Smooth muscle cell (in vitro differentiated cells): ENCODE results near the gene SPOCK2. TPM values are rescaled to one million over a fixed set of nuclear protein-coding genes. Genes with fewer than 3 reads are reported as not detected.

Experiments used
- DNase-seq: peaks from one replicate; lab custom pipeline; 2025; ENCODE audit not compliant: unreplicated experiment; lab: John Stamatoyannopoulos, UW
- H2AFZ ChIP-seq: fragments of 200-600 bp; sonication (generic); 2 replicates; pipeline ENCODE4 v1.6.0; 2016; ENCODE audit warnings: antibody characterized with exemption, low read depth, mild to moderate bottlenecking
- H3F3A ChIP-seq: fragments of 200-600 bp; sonication (generic); 2 replicates; pipeline ENCODE4 v1.6.0; 2017; ENCODE audit warnings: antibody characterized with exemption, low read depth
- H3K27ac ChIP-seq: fragments of 200-600 bp; sonication (generic); 2 replicates; pipeline ENCODE4 v1.5.1; 2016; ENCODE audit warnings: low read depth, mild to moderate bottlenecking
- H3K27me3 ChIP-seq: fragments of 200-600 bp; sonication (generic); 2 replicates; pipeline ENCODE4 v1.6.1; 2016; ENCODE audit warnings: low read depth, mild to moderate bottlenecking
- H3K36me3 ChIP-seq: fragments of 200-600 bp; sonication (generic); 2 replicates; pipeline ENCODE4 v1.5.1; 2016; ENCODE audit warnings: low read depth
- H3K4me1 ChIP-seq: fragments of 200-600 bp; sonication (generic); 2 replicates; pipeline ENCODE4 v1.5.1; 2016; ENCODE audit warnings: low read depth
- H3K4me2 ChIP-seq: fragments of 200-600 bp; sonication (generic); 2 replicates; pipeline ENCODE4 v1.6.0; 2016; ENCODE audit warnings: mild to moderate bottlenecking
- H3K4me3 ChIP-seq: fragments of 200-600 bp; sonication (generic); 2 replicates; pipeline ENCODE4 v1.5.1; 2016; ENCODE audit warnings: mild to moderate bottlenecking
- H3K79me2 ChIP-seq: fragments of 200-600 bp; sonication (generic); 2 replicates; pipeline ENCODE4 v1.6.0; 2016; ENCODE audit warnings: low read depth, mild to moderate bottlenecking
- H3K9ac ChIP-seq: fragments of 200-600 bp; sonication (generic); 2 replicates; pipeline ENCODE4 v1.6.0; 2016; ENCODE audit warnings: low read depth
- H3K9me3 ChIP-seq: fragments of 200-600 bp; sonication (generic); replicated peaks from 2 replicates; pipeline ENCODE4 v1.5.1; 2016; ENCODE audit warnings: low read depth
- H4K20me1 ChIP-seq: fragments of 200-600 bp; sonication (generic); 2 replicates; pipeline ENCODE4 v1.6.0; 2016; ENCODE audit warnings: low read depth
- CTCF ChIP-seq: fragments of 200-600 bp; sonication (generic); IDR thresholded peaks from 2 replicates; pipeline ENCODE4 v1.5.1; 2017; ENCODE audit warnings: borderline replicate concordance, mild to moderate bottlenecking, antibody characterized with exemption; ENCODE audit not compliant: insufficient read depth, poor library complexity, severe bottlenecking
- WGBS: methylation state at CpG from one replicate; pipeline ENCODE4 v1.1.7; 2016; ENCODE audit warnings: low lambda C conversion rate; 5-methylcytosine and 5-hydroxymethylcytosine counted together
- polyA plus RNA-seq: library from polyadenylated mRNA; unstranded; fragments of >200 nt; fragmentation: Nextera tagmentation; extraction: Ambion mirVana; gene quantifications from 2 replicates; pipeline ENCODE4 v1.2.1, GENCODE V29; 2016
- total RNA-seq: library from RNA; depleted of rRNA; stranded (reverse); fragments of >200 nt; gene quantifications from 2 replicates; pipeline ENCODE4 v1.2.3, GENCODE V29; 2014

SPOCK2 gene
- total and polyA plus RNA-seq, 2 experiments from 2014 or later = 1.1 TPM; not detected in 1

DNA sequence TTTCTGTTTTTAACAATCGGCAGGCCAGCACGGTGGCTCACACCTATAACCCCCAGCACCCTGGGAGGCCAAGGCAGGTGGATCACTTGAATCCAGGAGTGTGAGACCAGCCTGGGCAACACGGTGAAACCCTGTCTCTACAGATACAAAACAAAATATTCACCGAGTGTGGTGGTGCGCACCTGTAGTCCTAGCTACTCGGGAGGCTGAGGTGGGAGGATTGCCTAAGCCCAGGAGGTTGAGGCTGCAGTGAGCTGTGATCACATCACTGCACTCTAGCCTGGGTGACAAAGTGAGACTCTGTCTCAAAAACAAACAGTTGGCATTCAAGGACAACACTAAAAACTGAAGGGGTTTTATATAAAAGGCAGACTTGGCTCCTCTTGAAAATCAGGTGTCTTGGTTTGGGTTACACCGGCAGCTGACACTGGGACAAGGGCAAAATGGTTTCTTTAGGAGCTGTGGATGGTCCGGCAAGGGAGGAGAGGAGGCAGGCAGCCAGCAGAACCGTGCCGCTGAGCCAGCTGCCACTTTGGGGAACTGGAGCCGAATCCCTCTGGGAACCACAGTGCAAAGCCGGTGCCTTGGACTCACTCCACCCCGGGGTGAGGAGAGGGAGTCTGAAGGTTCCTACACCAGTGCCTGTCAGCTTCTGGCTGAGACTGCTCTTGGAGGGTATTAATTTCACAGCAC is 71.6 kb downstream of the SPOCK2 start:
- H3K79me2 ChIP-seq = no peaks in the 10 kb centered on the region
- no peaks in the 10 kb centered on the region for H3K27me3 ChIP-seq
- peaks cover 5% of the 10 kb centered on the region for H3K4me1 ChIP-seq
- H3K36me3 ChIP-seq = no peaks in the 10 kb centered on the region
- H3F3A ChIP-seq = no peaks in the 10 kb centered on the region
- H3K9ac ChIP-seq = no peak overlapping the region
- 88% methylated on average over 13 of the region's 13 CpGs for WGBS
- H3K4me3 ChIP-seq = no peak overlapping the region
- no peak overlapping the region for H3K27ac ChIP-seq
- no peak for DNase-seq
- H2AFZ ChIP-seq = no peak overlapping the region
- H3K9me3 ChIP-seq = no peaks in the 10 kb centered on the region
- no peaks in the 10 kb centered on the region for H4K20me1 ChIP-seq
- TF ChIP-seq CTCF = no peak
- H3K4me2 ChIP-seq = peak overlapping the region; percentile 65

DNA sequence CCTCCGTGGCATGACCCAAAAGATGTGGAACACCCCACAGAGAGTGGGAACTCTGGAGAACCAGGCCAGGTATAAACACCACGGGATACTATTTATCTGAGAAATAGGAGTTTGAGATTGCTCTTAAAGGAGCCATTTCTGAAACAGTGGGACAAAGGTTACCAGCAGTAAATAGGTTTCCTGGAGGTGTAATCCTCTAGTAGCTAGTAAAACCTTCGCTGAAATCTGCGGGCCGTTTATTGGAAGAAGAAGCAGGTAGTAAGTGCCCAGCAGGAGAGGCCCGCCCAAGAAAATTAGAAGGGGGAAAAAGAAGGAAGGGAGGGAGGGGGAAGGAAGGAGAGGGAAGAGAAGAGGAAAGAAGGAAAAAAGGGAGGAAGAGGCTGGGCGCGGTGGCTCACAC is 72.5 kb downstream of the SPOCK2 start:
- Histone ChIP-seq H2AFZ (no peak overlapping the region), H3K79me2 (no peaks in the 10 kb centered on the region), H3K4me2 (no peak overlapping the region), H3K4me1 (peaks cover 5% of the 10 kb centered on the region), H3F3A (no peaks in the 10 kb centered on the region), H3K27me3 (no peaks in the 10 kb centered on the region), H3K9me3 (no peaks in the 10 kb centered on the region), H3K9ac (no peak overlapping the region), H4K20me1 (no peaks in the 10 kb centered on the region), H3K4me3 (no peak overlapping the region), H3K27ac (no peak overlapping the region), H3K36me3 (no peaks in the 10 kb centered on the region)
- TF ChIP-seq CTCF = no peak
- DNase-seq = no peak
- 77% methylated on average over 8 of the region's 8 CpGs for WGBS

DNA sequence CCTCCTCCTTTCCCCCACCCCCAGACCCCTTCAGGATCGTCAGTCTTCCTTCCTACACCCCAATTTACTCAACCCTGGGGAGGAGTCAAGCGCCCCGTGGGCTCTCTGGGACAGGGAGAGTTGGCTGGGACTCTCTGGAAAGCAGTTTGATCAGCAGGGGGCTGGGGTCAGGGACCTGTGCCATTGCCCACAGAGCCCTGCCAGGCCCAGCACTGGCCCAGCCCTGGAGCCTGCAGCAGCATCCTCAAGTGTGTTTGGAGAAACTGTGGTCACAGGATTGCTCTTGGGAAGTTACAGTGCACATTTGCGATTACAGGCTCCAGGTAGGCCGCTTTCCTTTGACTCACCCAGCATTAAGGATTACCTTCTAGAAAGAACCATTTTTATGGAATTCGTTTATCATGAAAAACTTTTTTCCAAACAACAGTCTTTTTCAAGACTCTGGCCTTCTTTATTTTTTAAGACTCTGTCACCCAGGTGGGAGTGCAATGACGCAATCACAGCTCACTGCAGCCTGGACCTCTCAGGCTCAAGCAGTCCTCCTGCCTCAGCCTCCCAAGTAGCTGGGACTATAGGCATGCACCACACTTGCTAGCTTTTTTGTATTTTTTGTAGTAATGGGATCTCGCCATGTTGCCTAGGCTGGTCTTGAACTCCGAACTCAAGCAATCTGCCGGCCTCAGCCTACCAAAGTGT is 73.4 kb downstream of the SPOCK2 start:
- no peak overlapping the region for H3K27ac ChIP-seq

More for the DNA sequence above, 73.4 kb downstream of the SPOCK2 start:
- Histone ChIP-seq H3K36me3 (no peaks in the 10 kb centered on the region), H3K9me3 (no peaks in the 10 kb centered on the region), H3K4me3 (no peak overlapping the region), H3K27me3 (no peaks in the 10 kb centered on the region), H4K20me1 (no peaks in the 10 kb centered on the region), H3K4me2 (no peak overlapping the region), H2AFZ (no peak overlapping the region), H3K4me1 (peaks cover 8% of the 10 kb centered on the region), H3K79me2 (no peaks in the 10 kb centered on the region), H3F3A (peaks cover 7% of the 10 kb centered on the region), H3K9ac (no peak overlapping the region)
- no peak for TF ChIP-seq CTCF
- WGBS = 88% methylated on average over 10 of the region's 10 CpGs
- no peak for DNase-seq
